ENCODE measurements around the gene LDLRAD4.

Gene LDLRAD4

GRCh38 chr18:13433125-13433524 lies 214.6 kb downstream of the LDLRAD4 start:
- DNase-seq (ENCODE audit: low spot score) = no peak

GRCh38 chr18:13433685-13434084 lies 215.1 kb downstream of the LDLRAD4 start:
- no peak for DNase-seq (ENCODE audit: low spot score)

DNA sequence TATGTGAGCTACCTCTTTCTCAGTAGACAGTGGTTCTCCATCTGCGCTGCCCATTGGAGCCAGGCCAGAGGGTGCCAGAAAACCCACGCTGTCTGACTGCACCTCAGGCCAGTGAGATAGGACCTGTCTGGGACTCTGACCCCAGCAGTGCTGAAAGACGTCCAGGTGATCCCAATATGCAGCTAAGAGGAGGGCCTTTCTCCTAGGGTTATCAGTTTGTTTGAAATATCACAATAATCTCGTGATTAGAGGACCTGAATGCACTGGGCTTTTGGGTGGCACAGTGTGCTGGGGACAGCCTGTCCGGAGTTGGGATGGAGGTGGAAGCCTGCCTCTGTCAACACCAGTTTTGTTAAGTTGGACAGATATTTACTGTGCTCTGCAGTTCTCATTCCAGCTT lies 216.3 kb downstream of the LDLRAD4 start:
- DNase-seq (ENCODE audit: low spot score) = no peak

GRCh38 chr18:13435586-13436333 lies 217.2 kb downstream of the LDLRAD4 start:
- peak; percentile 57 for DNase-seq (ENCODE audit: low spot score)

GRCh38 chr18:13436576-13436975 lies 218.0 kb downstream of the LDLRAD4 start:
- DNase-seq (ENCODE audit: low spot score) = no peak

- no peak for DNase-seq (ENCODE audit: low spot score)
These were observed 218.5 kb downstream of the LDLRAD4 start for GRCh38 chr18:13437034-13437433.

- no peak for DNase-seq (ENCODE audit: low spot score)
These were observed 219.4 kb downstream of the LDLRAD4 start for GRCh38 chr18:13437796-13438506.

DNA sequence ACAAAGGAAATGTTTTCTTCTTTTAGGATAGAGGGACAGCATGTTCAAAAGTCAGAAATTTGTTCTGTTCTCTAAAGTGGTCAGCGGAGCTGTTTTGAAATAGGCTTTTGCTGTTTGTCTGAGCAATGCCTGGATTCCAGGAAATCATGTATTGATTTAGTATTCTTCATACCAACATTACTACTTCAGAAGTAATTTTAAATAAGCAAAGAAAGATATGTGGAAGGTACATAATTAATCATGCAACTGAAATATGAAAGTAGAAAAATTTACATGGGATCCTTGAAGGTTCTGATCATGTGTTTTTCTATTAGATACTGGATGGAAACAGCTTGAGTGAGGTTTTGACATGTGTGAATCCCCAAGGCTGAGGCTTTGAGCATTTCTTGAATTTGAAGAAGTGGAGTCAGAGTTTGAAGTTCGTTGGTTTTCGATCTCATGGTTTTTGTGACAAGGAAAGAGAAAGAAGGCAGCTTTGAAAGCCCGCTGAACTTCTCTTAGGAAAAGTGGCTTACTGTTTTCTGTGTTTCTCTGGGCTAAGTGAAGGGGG lies 220.0 kb downstream of the LDLRAD4 start:
- no peak for DNase-seq (ENCODE audit: low spot score)

DNA sequence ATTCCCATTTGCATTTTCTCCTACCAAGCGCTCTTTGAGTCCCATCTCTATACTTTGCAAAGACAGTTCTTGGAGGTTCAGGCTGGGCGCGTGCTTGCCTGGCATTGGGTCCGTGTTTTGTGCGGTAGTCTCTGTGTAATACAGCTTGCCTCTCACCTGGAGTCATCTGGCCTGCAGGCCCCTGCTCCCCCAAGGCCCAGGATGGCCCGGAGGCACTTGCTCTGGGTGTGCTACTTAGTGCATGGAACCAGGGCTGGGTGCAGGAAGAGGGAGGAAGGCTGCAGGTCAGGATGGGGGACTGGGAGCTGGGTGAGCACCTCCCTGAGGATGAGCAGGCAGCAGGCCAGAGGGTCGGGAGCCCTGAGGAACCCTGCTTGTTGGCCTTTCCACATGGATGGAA lies 220.9 kb downstream of the LDLRAD4 start:
- DNase-seq (ENCODE audit: low spot score) = no peak

DNA sequence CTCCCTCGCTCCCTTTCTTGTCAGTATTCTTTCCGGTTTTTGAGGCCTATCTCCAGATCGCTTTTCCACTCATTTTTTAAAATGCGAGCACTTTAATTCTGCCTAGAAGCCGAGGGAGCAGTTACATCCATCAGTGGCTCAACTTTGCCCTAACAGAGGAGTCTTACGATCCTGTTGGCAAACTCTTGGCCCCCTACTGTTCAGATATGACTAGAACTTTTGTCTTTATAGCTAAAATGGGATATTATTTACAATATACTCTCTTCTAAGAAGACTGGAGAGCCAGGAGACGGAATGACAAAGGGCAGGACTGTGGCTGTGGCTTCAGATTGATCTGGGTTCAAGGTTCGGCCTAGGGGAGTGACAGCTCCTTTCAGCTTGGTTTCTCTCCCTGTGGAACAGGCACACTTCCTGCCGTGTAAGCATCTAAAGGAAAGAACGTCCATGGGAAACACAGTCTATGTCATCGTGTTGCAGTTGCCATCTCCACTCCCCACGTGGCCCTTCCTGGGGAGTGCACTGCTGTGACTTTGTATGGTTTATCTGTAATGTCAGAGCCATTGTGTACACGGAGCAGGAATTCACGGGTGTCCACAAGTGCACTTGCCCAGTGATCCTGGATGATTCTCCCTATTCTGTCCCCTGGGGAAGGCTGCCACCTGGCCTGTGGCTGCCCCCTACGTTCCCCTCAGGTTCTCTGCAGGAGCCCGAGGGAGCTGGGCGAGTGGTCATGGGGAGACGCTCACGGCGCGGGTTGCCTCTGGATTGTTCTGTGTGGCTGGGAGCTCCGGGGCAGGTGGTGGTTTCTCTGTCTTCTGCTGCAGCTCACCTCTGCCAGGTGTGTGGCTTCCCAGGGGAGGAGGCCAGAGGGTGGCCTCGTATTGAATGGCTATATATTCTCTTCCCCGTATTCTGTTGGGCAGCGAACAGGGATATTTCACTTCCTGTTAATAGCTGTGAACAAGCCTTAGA lies 222.0 kb downstream of the LDLRAD4 start:
- no peak for DNase-seq (ENCODE audit: low spot score)

DNA sequence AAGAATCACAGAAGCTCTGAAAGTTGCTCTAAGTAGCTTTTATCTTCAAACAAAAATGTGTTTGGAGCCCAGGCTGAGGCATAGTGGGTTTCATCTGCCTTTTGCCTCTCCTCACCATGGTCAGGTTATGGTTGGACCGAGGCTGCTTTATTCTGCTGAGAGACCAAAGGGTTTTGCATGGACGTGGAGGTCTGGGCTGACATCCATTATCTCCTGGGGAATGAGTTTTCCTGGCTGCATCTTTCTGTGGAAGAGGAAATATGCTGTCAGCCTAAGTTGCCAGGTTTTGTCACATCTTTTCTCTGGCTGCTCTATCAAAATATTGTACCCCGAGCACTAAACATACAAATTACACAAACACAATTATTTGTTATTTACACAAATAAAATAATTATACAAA lies 223.2 kb downstream of the LDLRAD4 start:
- no peak for DNase-seq (ENCODE audit: low spot score)

DNA sequence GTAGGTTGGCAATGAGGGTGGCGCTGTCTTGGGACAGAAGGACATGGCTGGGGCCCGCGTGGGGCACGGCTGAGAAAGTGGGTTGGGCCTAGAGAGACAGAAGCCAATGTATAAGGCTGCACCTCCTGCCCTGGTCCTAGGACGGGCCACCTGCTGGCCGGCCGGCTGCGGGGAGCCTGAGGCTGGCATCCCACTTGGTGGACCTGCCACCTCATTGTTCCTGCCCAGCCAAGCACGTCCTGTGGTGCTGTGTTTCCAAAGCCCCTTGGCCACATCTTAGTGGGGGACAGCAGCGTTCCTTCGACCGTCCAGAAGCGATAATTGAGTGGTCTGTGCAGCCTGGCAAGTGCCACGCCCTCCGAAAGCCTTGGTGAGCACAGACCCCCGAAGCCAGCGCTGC lies 223.9 kb downstream of the LDLRAD4 start:
- DNase-seq (ENCODE audit: low spot score) = no peak

- DNase-seq (ENCODE audit: low spot score) = no peak
These were observed 225.0 kb downstream of the LDLRAD4 start for GRCh38 chr18:13443552-13443951.

GRCh38 chr18:13444430-13445240 lies 226.1 kb downstream of the LDLRAD4 start:
- DNase-seq (ENCODE audit: low spot score) = no peak

DNA sequence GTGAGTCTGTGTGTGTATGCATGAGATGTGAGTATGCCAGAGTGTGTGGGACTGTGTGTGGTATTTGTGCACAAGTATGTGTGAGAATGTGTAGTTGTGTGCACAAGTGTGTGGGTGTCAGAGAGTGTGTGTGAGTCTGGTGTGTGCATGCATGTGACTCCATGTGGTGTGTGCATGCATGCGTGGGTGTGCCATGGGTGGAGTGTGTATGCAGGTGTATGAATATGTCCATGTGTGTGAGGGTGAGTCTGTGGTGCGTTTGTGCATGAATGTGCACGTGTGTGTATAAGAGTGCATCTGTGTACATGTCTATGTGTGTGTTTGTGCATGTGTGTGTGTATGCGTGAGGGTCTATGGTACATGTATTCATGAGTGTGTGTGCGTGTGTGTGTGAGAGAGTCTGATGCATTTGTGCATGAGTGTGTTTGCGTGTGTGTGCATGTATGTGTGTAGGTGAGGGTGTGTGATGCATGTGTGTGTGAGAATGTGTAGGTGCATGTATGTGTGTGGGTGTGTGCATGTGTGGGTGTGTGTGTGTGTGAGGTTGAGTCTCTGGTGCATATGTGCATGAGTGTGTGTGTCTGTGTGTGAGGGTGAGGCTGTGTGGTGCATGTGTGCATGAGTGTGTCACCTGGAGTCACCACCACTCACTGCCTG lies 226.8 kb downstream of the LDLRAD4 start:
- no peak for DNase-seq (ENCODE audit: low spot score)

- no peak for DNase-seq (ENCODE audit: low spot score)
These were observed 227.5 kb downstream of the LDLRAD4 start for GRCh38 chr18:13446024-13446423.

DNA sequence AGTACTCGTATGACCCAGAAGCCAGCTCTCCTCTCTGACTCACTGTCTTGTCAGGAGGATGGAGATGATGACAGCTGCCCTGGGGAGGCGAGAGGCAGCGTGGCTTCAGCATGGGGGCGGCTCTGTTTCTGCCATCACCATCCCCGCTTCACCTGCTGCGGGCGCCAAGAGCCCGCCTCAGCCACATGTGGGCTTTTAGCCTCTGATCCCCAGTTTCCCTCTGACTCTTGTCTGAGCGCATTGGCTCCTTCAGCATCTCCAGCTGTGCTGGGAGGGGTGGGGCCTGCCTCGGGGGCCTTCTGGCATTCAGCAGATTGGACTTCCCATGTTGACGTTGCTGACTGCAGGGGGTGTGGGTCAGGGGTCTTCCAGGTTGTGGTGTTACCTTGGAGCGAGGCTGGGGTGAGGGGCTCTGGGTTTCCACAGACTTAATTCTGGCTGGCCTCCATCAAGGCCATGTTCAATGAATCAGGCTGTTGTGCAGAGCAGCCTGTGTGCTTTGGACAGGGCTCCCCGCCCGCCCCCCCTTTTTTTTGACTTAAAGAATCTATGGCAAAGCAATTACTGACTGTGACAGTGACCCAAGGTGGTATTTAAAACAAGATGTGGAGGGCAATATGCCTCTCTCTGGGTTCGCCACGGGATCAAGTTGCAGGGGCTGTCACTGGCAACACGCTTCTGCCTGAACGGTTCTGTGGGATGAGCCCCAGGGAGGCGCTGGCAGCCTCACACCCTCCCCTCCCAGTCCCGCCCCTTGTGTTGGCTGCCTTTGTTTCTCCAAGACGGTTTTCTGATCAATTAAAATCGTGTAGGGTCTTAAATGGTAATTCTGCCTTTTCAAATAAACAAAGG lies 228.3 kb downstream of the LDLRAD4 start:
- no peak for DNase-seq (ENCODE audit: low spot score)

DNA sequence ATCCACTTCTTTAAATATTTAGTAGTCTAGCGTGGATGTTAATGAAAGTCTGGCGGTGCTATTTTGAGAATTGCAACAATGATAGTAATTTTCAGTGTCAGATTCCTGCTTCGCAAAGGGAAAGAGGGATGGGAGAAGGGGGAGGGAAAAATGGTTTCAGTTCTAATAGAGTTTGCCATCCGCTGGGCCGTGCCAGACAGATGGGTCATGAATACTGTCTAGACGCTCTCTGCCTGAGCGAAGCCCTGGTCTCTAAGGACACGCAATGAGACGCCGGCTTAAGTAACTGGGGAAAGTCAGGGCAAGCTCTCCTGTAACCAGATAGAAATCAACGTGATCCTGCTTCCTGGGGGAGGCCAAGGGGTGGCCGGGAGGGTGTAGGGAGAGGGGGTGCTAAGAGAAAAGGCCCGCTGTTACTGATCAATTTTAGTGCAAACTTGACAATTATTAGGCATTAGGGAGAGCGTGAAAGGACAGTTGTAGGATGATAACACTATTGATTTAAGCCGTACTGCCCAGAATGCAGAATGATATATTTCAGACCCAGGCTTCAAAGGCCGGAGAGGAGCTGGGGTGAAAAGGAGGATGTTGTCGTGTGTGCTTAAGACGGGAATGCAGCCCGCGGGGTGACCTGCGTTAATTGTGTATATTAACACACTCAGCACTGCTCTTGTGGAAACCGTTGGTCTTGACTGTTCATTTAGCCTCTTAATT lies 229.2 kb downstream of the LDLRAD4 start:
- DNase-seq (ENCODE audit: low spot score) = no peak

- no peak for DNase-seq (ENCODE audit: low spot score)
These were observed 229.8 kb downstream of the LDLRAD4 start for GRCh38 chr18:13448335-13448795.

All from RKO (cell line).